Measurements from ENCODE around the gene PHKA2. TPM values are rescaled to one million over a fixed set of nuclear protein-coding genes. Genes with fewer than 3 reads are reported as not detected.

PHKA2 gene
- total and polyA plus RNA-seq, 4 donors = 28.9 to 82.3 (median 41.9) TPM

GRCh38 chrX:18891548-18891945 lies 92.4 kb downstream of the PHKA2 start:
- H3K27me3 ChIP-seq (ENCODE audit: control insufficient read depth in 4 of 4, insufficient read depth in 4 of 4, low read length in 3 of 4) = no peaks in the 10 kb centered on the region
- no peak overlapping the region for H3K9ac ChIP-seq (ENCODE audit: low read depth in 1 of 2, low read length in 2 of 2)
- H3K9me3 ChIP-seq (ENCODE audit: control insufficient read depth in 4 of 4, low read length in 3 of 4) = no peaks in the 10 kb centered on the region
- DNase-seq (ENCODE audit: low spot score) = no peak
- 98% methylated on average over 9 of the region's 9 CpGs for WGBS
- no peak for TF ChIP-seq ATF3 (IDR thresholded peaks at IDR 0.05)
- no peak for TF ChIP-seq RAD21 (IDR thresholded peaks at IDR 0.05)
- no peak for TF ChIP-seq CTCF (IDR thresholded peaks at IDR 0.05; ENCODE audit: low read depth, low read length, missing input control)
- H3K4me3 ChIP-seq (ENCODE audit: low read depth in 1 of 3, low read length in 3 of 3) = no peak overlapping the region
- H3K27ac ChIP-seq (ENCODE audit: low read depth in 1 of 2, low read length in 2 of 2) = no peak overlapping the region
- peaks cover 0 to 17% (median 7%) of the 10 kb centered on the region in 4 donors for H3K36me3 ChIP-seq (ENCODE audit: control insufficient read depth in 4 of 4, insufficient read depth in 3 of 4, low read depth in 1 of 4, low read length in 3 of 4)
- H3K4me1 ChIP-seq (ENCODE audit: control insufficient read depth in 4 of 4, insufficient read depth in 4 of 4, low read length in 3 of 4) = peaks cover 6 to 20% (median 13%) of the 10 kb centered on the region in 4 donors

- TF ChIP-seq TAF1 (conservative IDR thresholded peaks at IDR 0.05) = no peak
- no peak for TF ChIP-seq HNF4A (conservative IDR thresholded peaks at IDR 0.05)
- TF ChIP-seq YY1 (IDR thresholded peaks at IDR 0.05) = no peak
- no peak for TF ChIP-seq SP1 (IDR thresholded peaks at IDR 0.05)
- TF ChIP-seq RAD21 (IDR thresholded peaks at IDR 0.05) = no peak
- no peak for TF ChIP-seq EGR1 (IDR thresholded peaks at IDR 0.05; ENCODE audit: low read depth in 2 of 2)
- no peak for TF ChIP-seq NR2F2 (IDR thresholded peaks at IDR 0.05)
- no peak for TF ChIP-seq FOXA1 (IDR thresholded peaks at IDR 0.05)
- no peak for TF ChIP-seq FOXA2 (IDR thresholded peaks at IDR 0.05)
- no peak for TF ChIP-seq JUND (IDR thresholded peaks at IDR 0.05)
- TF ChIP-seq GABPA (IDR thresholded peaks at IDR 0.05 in 1 of 2, conservative IDR thresholded peaks at IDR 0.05 in 1 of 2) = no peak
- no peak for TF ChIP-seq HNF4G (IDR thresholded peaks at IDR 0.05)
- no peak for TF ChIP-seq CTCF (IDR thresholded peaks at IDR 0.05; ENCODE audit: low read depth, low read length, missing input control)
- H3K9ac ChIP-seq (ENCODE audit: low read depth in 1 of 2, low read length in 2 of 2) = no peak overlapping the region
- peaks cover 0 to 13% (median 7%) of the 10 kb centered on the region in 4 donors for H3K36me3 ChIP-seq (ENCODE audit: control insufficient read depth in 4 of 4, insufficient read depth in 3 of 4, low read depth in 1 of 4, low read length in 3 of 4)
- WGBS = 94% methylated on average over 24 of the region's 24 CpGs
- peaks cover 6 to 24% (median 16%) of the 10 kb centered on the region in 4 donors for H3K4me1 ChIP-seq (ENCODE audit: control insufficient read depth in 4 of 4, insufficient read depth in 4 of 4, low read length in 3 of 4)
- H3K27me3 ChIP-seq (ENCODE audit: control insufficient read depth in 4 of 4, insufficient read depth in 4 of 4, low read length in 3 of 4) = no peaks in the 10 kb centered on the region
- H3K27ac ChIP-seq (ENCODE audit: low read depth in 1 of 2, low read length in 2 of 2) = no peak overlapping the region
- no peak overlapping the region for H3K4me3 ChIP-seq (ENCODE audit: low read depth in 1 of 3, low read length in 3 of 3)
- H3K9me3 ChIP-seq (ENCODE audit: control insufficient read depth in 4 of 4, low read length in 3 of 4) = no peaks in the 10 kb centered on the region
- DNase-seq (ENCODE audit: low spot score) = no peak
Observed at GRCh38 chrX:18890724-18891547, 93.0 kb downstream of the PHKA2 start.

All from liver (tissue), 9 donors.